B cell (primary cell): Measurements from ENCODE around the gene GCNT4.

Experiments used
- EZH2 ChIP-seq: IDR thresholded peaks from 2 replicates; pipeline ENCODE4 v1.6.1; 2012; ENCODE audit warnings: borderline replicate concordance, low read depth, mild to moderate bottlenecking, moderate library complexity, low read length; ENCODE audit not compliant: insufficient read depth, poor library complexity, severe bottlenecking
- TF ChIP-seq, protein P1 (sequence below): fragments of 200-600 bp; IDR thresholded peaks from one replicate; pipeline ENCODE4 v1.8.0; 2022; ENCODE audit warnings: antibody characterized with exemption, mild to moderate bottlenecking

DNA sequence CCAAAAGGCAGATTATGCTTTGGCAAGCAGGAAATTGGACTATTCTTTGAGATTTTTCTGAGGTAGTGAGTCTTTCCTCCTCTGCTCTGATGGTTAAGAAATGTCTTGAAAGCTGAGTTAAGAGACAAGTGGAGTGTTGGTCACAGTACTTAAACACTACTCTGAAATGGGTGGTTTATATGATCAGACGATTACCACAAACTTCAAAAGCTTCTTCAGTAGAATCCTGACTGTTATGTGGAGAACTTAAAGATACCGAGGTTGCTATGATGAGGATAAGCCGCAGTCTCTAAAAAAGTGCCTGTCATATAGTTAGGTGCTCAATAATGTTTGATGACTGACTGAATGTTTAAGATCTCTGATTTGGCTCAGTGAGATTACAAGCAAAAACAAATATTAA, 24.3 kb downstream of the GCNT4 start:
- TF ChIP-seq, protein P1, sequence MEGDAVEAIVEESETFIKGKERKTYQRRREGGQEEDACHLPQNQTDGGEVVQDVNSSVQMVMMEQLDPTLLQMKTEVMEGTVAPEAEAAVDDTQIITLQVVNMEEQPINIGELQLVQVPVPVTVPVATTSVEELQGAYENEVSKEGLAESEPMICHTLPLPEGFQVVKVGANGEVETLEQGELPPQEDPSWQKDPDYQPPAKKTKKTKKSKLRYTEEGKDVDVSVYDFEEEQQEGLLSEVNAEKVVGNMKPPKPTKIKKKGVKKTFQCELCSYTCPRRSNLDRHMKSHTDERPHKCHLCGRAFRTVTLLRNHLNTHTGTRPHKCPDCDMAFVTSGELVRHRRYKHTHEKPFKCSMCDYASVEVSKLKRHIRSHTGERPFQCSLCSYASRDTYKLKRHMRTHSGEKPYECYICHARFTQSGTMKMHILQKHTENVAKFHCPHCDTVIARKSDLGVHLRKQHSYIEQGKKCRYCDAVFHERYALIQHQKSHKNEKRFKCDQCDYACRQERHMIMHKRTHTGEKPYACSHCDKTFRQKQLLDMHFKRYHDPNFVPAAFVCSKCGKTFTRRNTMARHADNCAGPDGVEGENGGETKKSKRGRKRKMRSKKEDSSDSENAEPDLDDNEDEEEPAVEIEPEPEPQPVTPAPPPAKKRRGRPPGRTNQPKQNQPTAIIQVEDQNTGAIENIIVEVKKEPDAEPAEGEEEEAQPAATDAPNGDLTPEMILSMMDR, result no peak
- no peak for TF ChIP-seq EZH2
